ENCODE measurements around the gene FXYD7.

DNA sequence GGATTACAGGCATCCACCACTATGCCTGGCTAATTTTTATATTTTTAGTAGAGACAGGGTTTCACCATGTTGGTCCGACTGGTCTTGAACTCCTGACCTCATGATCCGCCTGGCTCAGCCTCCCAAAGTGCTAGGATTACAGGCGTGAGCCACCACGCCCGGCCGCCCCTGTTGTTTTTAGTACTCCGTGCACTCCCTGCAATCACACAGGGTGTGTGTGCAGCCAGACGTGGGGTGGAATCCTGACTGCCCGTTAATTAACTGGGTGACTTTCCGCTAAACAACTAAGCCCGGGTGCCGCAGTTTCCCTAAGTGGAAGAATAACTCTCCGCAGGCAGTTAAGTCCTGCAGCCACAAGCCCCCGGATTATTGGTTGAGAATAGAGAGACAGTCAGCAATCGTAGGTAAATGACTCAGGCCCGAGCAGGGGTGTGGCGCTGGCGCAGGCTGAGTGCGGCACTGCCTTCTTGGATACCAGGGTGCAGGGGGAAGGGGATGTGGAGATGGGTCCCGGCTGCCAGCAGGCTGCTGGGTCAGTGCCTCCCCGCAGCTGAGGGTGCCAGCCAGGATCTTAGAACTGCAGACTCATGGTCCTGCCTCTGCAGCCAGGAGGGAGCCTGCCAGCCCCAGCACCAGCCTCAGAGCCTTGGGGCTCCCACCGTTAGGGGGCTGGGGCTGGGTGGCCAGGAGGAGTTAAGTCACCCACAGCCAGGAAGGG lies 33.5 kb upstream of the FXYD7 start:
- no peak for TF ChIP-seq EZH2 (IDR thresholded peaks at IDR 0.05; ENCODE audit: insufficient read depth, poor library complexity, severe bottlenecking)
- no peak for TF ChIP-seq EZH2phosphoT487 (IDR thresholded peaks at IDR 0.05; ENCODE audit: insufficient read depth, low read depth)

All from GM23248 (cell line).